Neutrophil (primary cell): ENCODE measurements around the gene MTARC1.

ENCODE experiments used
- H3K27ac ChIP-seq: fragments of 200-600 bp; sonication (generic); 2 replicates; pipeline ENCODE4 v1.5.1; 2016; ENCODE audit warnings: mild to moderate bottlenecking, moderate library complexity
- H3K27me3 ChIP-seq: fragments of 200-600 bp; sonication (generic); 2 replicates; pipeline ENCODE4 v1.6.0; 2016; ENCODE audit warnings: mild to moderate bottlenecking
- H3K36me3 ChIP-seq: fragments of 200-600 bp; sonication (generic); 2 replicates; pipeline ENCODE4 v1.5.1; 2017
- H3K4me1 ChIP-seq, 2 experiments: fragments of 200-600 bp in 1 of 2; sonication (generic) in 1 of 2; 1 replicate in 1 of 2; 2 replicates in 1 of 2; pipeline versions ENCODE4 v1.5.1 to v1.6.1; 2013 to 2016; ENCODE audit warnings: low read depth in 1 of 2, low read length in 1 of 2, mild to moderate bottlenecking in 1 of 2, moderate library complexity in 1 of 2; ENCODE audit not compliant: control insufficient read depth in 1 of 2, insufficient read depth in 1 of 2
- H3K4me3 ChIP-seq, 2 experiments: fragments of 200-600 bp in 1 of 2; sonication (generic) in 1 of 2; 1 replicate in 1 of 2; 2 replicates in 1 of 2; pipeline ENCODE4 v1.5.1; 2013 to 2016; ENCODE audit warnings: low read depth in 1 of 2, low read length in 1 of 2, mild to moderate bottlenecking in 1 of 2, moderate library complexity in 1 of 2
- H3K9me3 ChIP-seq: fragments of 200-600 bp; sonication (generic); 2 replicates; pipeline ENCODE4 v1.5.1; 2016
- CTCF ChIP-seq: fragments of 200-600 bp; sonication (generic); IDR thresholded peaks from 2 replicates; pipeline ENCODE4 v1.5.1; 2016; ENCODE audit warnings: antibody characterized with exemption

Gene MTARC1

DNA sequence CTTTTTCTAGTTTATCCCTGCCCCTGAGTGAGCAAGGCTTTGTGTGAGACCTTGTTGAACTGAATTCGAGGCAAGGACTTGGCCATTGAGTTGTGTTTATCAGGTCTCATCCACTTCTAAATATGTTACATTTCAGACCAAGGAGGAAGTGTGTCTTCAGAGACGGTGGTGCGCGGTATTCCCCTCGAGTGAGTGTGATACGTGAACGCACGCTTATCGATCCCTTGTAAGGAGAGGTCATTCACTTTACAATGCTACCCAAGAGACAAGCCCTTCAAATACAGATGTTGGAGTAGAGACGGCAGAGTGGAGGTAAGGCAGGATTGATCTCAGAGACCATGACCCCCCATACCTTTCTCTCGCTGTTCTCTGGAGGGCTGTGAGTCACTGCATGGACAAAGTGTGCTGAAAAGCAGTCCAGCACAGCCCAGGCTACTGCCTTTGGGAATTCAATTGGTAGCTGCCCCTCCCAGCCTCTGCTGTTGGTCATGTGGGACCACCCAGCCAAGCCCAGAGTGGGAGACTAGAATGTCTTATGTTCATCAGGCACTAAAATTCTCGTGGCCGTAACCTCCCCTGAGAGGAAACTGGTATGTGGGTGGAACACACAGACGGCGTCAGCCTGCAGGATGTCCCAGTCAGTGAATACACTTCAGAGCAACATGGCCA is 16.3 kb upstream of the MTARC1 start:
- Histone ChIP-seq H3K9me3 (no peaks in the 10 kb centered on the region), H3K27ac (no peak overlapping the region), H3K36me3 (no peaks in the 10 kb centered on the region), H3K4me3 (no peak overlapping the region), H3K4me1 (peaks cover 26 to 27% of the 10 kb centered on the region in 2 experiments), H3K27me3 (no peaks in the 10 kb centered on the region)
- TF ChIP-seq CTCF: no peak

- H3K36me3 ChIP-seq: no peaks in the 10 kb centered on the region
- TF ChIP-seq CTCF: no peak
- H3K4me1 ChIP-seq: peaks cover 29 to 30% of the 10 kb centered on the region in 2 experiments
- no peaks in the 10 kb centered on the region for H3K9me3 ChIP-seq
- no peak overlapping the region for H3K27ac ChIP-seq
- H3K27me3 ChIP-seq: no peaks in the 10 kb centered on the region
- H3K4me3 ChIP-seq: no peak overlapping the region
Observed at GRCh38 chr1:220772846-220773245, 13.9 kb upstream of the MTARC1 start.

DNA sequence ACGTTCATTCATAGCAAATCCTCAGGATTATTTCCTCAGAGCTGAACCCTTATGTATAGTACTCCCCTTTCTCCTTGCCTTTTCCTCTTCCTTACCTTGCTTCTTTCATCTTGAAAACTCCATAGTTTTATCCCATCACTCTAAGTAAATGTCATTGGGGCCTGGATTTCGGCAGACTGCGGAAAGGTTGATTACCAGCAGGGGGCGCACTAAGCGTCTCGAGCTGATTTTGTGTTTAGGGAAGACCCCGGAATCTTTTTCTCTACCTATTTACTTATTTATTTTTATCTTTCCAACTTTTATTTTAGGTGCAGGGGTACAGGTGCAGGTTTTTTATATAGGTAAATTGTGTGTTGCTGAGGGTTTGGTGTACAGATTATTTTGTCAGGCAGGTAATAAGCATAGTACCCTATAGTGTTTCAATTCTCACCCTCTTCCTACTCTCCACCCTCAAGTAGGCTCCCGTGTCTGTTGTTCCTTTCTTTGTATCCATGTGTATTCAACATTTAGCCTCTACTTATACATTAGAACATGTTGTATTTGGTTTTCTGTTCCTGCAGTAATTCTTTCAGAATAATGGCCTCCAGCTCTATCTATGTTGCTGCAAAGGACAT is 11.4 kb upstream of the MTARC1 start:
- Histone ChIP-seq H3K4me3 (no peak overlapping the region), H3K36me3 (no peaks in the 10 kb centered on the region), H3K9me3 (no peaks in the 10 kb centered on the region), H3K27me3 (no peaks in the 10 kb centered on the region), H3K27ac (no peak overlapping the region), H3K4me1 (peaks cover 40% of the 10 kb centered on the region in 2 experiments)
- TF ChIP-seq CTCF: peak; percentile 79

DNA sequence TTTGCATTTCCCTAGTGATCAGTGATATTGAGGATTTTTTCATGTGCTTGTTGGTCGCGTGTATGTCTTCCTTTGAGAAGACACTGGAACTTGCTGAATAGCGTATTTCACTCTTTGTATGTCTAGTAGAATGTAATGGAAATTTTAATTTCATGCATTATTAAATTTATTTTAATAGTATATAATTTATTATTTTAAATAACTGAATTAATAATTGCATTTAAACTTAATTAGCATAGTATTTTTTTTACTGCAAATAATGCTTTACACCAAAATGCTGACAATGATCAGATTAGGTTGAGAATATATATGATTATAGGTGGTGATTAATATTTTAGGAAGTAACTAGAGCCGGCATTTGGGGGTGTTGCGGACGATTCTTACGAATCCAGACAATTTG is 10.5 kb upstream of the MTARC1 start:
- H3K9me3 ChIP-seq: no peaks in the 10 kb centered on the region
- no peaks in the 10 kb centered on the region for H3K27me3 ChIP-seq
- no peaks in the 10 kb centered on the region for H3K36me3 ChIP-seq
- peaks cover 41 to 42% of the 10 kb centered on the region in 2 experiments for H3K4me1 ChIP-seq
- H3K27ac ChIP-seq: no peak overlapping the region
- no peak overlapping the region for H3K4me3 ChIP-seq
- TF ChIP-seq CTCF: no peak

DNA sequence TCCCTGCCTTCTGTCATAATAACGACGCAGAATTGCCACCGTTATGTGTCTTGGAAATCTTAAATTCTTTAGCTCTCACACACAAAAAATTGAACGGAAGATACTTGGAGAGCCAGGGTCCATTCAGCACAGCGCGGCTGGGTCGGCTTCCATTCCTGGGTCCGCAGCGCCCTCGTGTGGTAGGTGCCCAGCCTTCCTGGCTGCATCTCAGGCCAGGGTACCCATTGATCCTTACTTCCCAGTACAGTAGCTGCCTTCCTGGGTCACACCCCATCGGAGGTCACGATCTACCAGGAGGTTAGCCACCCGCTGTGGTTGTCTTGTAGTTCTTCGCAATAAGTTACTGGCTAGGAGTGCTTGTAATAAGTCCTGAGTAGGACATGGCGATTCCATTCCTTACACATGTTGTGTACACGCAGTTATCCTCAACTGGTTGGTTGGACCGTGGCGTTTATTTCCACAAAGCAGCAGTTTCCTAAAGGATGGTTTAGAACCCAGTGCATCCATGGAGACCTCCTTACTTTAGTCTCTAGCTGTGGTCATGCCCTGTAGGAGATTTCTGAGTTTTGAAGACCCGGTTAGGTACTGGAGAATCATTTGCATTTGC is 9.9 kb upstream of the MTARC1 start:
- H3K27me3 ChIP-seq: no peaks in the 10 kb centered on the region
- peak overlapping the region; percentile 84 for H3K27ac ChIP-seq
- H3K9me3 ChIP-seq: no peaks in the 10 kb centered on the region
- peak overlapping the region; percentile 47 to 49 for H3K4me3 ChIP-seq
- H3K36me3 ChIP-seq: no peaks in the 10 kb centered on the region
- H3K4me1 ChIP-seq: peaks cover 41 to 42% of the 10 kb centered on the region in 2 experiments
- peak; percentile 87 for TF ChIP-seq CTCF
